Measurements from ENCODE around the gene THADA.

Gene THADA

DNA sequence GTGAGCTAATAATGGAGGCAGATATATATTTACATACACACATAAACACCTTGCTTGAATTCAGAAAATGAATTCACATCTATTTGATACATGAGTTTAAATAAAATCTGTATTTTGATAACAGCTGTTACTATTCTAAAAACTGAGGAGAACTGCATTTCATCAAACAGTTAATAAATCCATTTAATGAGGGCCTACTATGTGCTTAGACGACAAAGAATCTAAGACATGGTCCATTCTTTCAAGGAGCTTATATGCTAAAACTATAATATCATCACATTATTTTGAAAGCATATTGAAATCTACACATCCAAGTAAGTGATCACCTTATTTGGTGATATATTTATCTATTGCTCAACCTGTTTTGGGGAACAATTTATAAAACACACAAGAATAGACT lies 278.6 kb downstream of the THADA start (continued):
- TF ChIP-seq, protein P1, sequence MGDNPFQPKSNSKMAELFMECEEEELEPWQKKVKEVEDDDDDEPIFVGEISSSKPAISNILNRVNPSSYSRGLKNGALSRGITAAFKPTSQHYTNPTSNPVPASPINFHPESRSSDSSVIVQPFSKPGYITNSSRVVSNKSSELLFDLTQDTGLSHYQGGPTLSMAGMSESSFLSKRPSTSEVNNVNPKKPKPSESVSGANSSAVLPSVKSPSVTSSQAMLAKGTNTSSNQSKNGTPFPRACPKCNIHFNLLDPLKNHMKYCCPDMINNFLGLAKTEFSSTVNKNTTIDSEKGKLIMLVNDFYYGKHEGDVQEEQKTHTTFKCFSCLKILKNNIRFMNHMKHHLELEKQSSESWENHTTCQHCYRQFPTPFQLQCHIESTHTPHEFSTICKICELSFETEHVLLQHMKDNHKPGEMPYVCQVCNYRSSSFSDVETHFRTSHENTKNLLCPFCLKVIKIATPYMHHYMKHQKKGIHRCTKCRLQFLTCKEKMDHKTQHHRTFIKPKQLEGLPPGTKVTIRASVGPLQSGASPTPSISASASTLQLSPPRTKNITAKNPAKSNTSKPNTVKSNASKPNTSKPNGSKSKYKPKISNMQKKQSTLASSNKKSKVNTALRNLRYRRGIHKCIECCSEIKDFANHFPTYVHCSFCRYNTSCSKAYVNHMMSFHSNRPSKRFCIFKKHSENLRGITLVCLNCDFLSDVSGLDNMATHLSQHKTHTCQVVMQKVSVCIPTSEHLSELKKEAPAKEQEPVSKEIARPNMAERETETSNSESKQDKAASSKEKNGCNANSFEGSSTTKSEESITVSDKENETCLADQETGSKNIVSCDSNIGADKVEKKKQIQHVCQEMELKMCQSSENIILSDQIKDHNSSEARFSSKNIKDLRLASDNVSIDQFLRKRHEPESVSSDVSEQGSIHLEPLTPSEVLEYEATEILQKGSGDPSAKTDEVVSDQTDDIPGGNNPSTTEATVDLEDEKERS (tag by site-specific recombination; IDR thresholded peaks at IDR 0.05) = no peak
- TF ChIP-seq ZNF660 (tag by site-specific recombination; IDR thresholded peaks at IDR 0.05) = no peak
- no peak for TF ChIP-seq MEIS1 (CRISPR knock-in tag; IDR thresholded peaks at IDR 0.05; ENCODE audit: borderline replicate concordance)
- TF ChIP-seq OSR2 (tag by site-specific recombination; IDR thresholded peaks at IDR 0.05) = no peak
- TF ChIP-seq ZNF133 (tag by site-specific recombination; IDR thresholded peaks at IDR 0.05) = no peak
- TF ChIP-seq ZNF416 (tag by site-specific recombination; IDR thresholded peaks at IDR 0.05) = no peak
- no peak for TF ChIP-seq ZNF473 (tag by site-specific recombination; IDR thresholded peaks at IDR 0.05)
- TF ChIP-seq, protein P2, sequence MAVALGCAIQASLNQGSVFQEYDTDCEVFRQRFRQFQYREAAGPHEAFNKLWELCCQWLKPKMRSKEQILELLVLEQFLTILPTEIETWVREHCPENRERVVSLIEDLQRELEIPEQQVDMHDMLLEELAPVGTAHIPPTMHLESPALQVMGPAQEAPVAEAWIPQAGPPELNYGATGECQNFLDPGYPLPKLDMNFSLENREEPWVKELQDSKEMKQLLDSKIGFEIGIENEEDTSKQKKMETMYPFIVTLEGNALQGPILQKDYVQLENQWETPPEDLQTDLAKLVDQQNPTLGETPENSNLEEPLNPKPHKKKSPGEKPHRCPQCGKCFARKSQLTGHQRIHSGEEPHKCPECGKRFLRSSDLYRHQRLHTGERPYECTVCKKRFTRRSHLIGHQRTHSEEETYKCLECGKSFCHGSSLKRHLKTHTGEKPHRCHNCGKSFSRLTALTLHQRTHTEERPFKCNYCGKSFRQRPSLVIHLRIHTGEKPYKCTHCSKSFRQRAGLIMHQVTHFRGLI (tag by site-specific recombination; IDR thresholded peaks at IDR 0.05) = no peak
- TF ChIP-seq, protein P3, sequence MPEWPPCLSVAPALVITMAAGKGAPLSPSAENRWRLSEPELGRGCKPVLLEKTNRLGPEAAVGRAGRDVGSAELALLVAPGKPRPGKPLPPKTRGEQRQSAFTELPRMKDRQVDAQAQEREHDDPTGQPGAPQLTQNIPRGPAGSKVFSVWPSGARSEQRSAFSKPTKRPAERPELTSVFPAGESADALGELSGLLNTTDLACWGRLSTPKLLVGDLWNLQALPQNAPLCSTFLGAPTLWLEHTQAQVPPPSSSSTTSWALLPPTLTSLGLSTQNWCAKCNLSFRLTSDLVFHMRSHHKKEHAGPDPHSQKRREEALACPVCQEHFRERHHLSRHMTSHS (tag by site-specific recombination; IDR thresholded peaks at IDR 0.05) = no peak

DNA sequence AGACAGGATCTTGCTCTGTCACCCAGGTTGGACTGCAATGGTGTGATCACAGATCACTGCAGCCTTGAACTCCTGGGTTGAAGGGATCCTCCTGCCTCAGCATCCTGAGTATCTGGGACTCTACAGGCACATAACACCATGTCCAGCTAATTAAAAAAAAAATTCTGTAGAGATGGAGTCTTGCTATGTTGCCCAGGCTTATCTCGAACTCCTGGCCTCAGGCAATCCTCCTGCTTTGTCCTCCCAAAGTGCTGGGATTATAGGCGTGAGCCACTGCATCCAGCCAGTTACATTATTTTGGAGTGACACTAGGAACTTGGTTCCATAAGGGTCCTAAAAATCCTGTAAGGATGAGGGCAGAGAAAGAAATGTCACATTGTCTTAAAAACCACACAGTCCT lies 280.4 kb downstream of the THADA start:
- ChIA-PET POLR2A (no interaction called here), CTCF (no interaction called here)
- no peak overlapping the region for H3K4me3 ChIP-seq (ENCODE audit: low read depth, low read length)
- peaks cover 26% of the 10 kb centered on the region for H3K4me1 ChIP-seq (ENCODE audit: control insufficient read depth, insufficient read depth, low read length)
- TF ChIP-seq ZNF121 (tag by site-specific recombination; IDR thresholded peaks at IDR 0.05) = 0 out of 2 replicates have a peak, but pooled peaks have one; percentile 61
- TF ChIP-seq ZNF621 (tag by site-specific recombination; IDR thresholded peaks at IDR 0.05) = no peak
- TF ChIP-seq ZNF629 (tag by site-specific recombination; IDR thresholded peaks at IDR 0.05) = no peak
- TF ChIP-seq ZNF48 (tag by site-specific recombination; IDR thresholded peaks at IDR 0.05) = no peak
- no peak overlapping the region for H3K27ac ChIP-seq (ENCODE audit: extremely low read depth, low read depth, low read length)
- H3K36me3 ChIP-seq (ENCODE audit: control insufficient read depth in 2 of 2, insufficient read depth in 1 of 2, low read length in 2 of 2) = no peaks in the 10 kb centered on the region
- H3K9me3 ChIP-seq (ENCODE audit: control insufficient read depth, insufficient read depth, low read depth, low read length) = no peaks in the 10 kb centered on the region

DNA sequence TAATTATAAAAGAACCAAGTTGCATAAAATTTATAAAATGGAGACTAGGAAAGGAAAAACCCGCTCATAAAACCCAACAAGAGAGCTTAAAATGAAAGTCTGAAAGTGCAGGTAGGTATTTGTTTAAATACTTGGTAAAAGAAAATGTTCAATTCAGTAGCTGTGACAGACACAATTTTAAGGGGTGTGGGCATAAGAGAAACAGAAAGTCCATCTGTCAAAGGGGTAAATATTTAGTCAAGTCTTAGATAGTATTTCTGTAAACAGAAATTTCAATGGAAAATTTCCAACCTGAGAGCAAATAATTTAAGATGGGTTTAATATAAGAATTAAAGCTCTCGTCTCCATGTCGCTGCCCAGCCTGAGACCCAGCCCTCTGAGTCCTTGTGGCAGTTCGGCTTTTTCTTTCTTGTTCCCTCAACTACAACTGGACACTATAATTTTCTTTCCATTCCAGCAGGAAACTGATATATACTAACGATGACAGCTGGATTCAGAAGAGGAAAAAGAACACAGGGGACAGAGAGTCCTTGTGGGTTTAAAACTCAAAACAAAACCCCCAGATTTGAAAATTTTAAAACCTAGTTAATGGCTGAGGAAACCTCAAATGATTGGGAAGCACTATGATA lies 281.4 kb downstream of the THADA start:
- no peak for TF ChIP-seq ZNF169 (tag by site-specific recombination; IDR thresholded peaks at IDR 0.05)
- no peak for TF ChIP-seq FEZF1 (tag by site-specific recombination; IDR thresholded peaks at IDR 0.05)
- TF ChIP-seq ZNF544 (tag by site-specific recombination; IDR thresholded peaks at IDR 0.05) = no peak
- TF ChIP-seq ZNF423 (tag by site-specific recombination; IDR thresholded peaks at IDR 0.05) = no peak
- TF ChIP-seq ZNF473 (tag by site-specific recombination; IDR thresholded peaks at IDR 0.05) = no peak
- TF ChIP-seq ZNF2 (tag by site-specific recombination; IDR thresholded peaks at IDR 0.05) = no peak
- no peak for TF ChIP-seq ZNF529 (tag by site-specific recombination; IDR thresholded peaks at IDR 0.05; ENCODE audit: insufficient replicate concordance)
- TF ChIP-seq, protein P4, sequence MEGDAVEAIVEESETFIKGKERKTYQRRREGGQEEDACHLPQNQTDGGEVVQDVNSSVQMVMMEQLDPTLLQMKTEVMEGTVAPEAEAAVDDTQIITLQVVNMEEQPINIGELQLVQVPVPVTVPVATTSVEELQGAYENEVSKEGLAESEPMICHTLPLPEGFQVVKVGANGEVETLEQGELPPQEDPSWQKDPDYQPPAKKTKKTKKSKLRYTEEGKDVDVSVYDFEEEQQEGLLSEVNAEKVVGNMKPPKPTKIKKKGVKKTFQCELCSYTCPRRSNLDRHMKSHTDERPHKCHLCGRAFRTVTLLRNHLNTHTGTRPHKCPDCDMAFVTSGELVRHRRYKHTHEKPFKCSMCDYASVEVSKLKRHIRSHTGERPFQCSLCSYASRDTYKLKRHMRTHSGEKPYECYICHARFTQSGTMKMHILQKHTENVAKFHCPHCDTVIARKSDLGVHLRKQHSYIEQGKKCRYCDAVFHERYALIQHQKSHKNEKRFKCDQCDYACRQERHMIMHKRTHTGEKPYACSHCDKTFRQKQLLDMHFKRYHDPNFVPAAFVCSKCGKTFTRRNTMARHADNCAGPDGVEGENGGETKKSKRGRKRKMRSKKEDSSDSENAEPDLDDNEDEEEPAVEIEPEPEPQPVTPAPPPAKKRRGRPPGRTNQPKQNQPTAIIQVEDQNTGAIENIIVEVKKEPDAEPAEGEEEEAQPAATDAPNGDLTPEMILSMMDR (tag by site-specific recombination; IDR thresholded peaks at IDR 0.05) = no peak
- TF ChIP-seq, protein P5, sequence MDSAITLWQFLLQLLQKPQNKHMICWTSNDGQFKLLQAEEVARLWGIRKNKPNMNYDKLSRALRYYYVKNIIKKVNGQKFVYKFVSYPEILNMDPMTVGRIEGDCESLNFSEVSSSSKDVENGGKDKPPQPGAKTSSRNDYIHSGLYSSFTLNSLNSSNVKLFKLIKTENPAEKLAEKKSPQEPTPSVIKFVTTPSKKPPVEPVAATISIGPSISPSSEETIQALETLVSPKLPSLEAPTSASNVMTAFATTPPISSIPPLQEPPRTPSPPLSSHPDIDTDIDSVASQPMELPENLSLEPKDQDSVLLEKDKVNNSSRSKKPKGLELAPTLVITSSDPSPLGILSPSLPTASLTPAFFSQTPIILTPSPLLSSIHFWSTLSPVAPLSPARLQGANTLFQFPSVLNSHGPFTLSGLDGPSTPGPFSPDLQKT (IDR thresholded peaks at IDR 0.05; ENCODE audit: borderline replicate concordance, low read depth, low read length) = no peak
- no peak for TF ChIP-seq ZNF626 (tag by site-specific recombination; IDR thresholded peaks at IDR 0.05)
- Histone ChIP-seq H3K27ac (ENCODE audit: extremely low read depth, low read depth, low read length) (no peak overlapping the region), H3K36me3 (ENCODE audit: control insufficient read depth in 2 of 2, insufficient read depth in 1 of 2, low read length in 2 of 2) (no peaks in the 10 kb centered on the region), H3K9me3 (ENCODE audit: control insufficient read depth, insufficient read depth, low read depth, low read length) (no peaks in the 10 kb centered on the region), H3K4me1 (ENCODE audit: control insufficient read depth, insufficient read depth, low read length) (peaks cover 23% of the 10 kb centered on the region), H3K4me3 (ENCODE audit: low read depth, low read length) (no peak overlapping the region)
- POLR2A ChIA-PET = no interaction called here
- CTCF ChIA-PET = no interaction called here

Data from HEK293 (cell line).